ENCODE data around the gene IL2RA.

DNA sequence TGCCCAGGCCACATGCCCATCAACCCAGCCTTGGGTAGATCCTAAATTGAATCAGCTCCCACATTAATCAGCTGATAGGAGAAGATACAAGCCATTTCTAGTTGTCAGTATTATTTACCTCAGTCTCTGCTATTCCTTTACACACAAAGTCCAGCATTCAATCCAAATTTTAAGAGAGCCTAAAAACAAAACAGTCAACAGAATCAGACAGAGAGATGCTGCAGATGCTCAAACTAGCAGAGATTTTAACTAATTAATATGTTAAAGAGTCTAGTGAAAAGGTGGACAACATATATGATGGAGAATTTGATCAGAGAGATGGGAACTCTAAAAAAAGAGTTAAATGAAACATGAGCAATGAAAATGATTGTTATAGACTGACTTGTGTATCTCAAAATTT lies 70.5 kb downstream of the IL2RA start:
- TF ChIP-seq CTCF (IDR thresholded peaks at IDR 0.05) (no peak), POLR2A (IDR thresholded peaks at IDR 0.05) (no peak)
